Upper lobe of left lung (tissue), 6 donors: Measurements from ENCODE around the gene TCP11L1. TPM values are rescaled to one million over a fixed set of nuclear protein-coding genes. Genes with fewer than 3 reads are reported as not detected.

Source experiments
- ATAC-seq, 2 donors: fragments of 200-7000 bp; cut with Tn5 transposase; one replicate each; pipeline ENCODE4 v1.9.1; 2022; ENCODE audit warnings: mild to moderate bottlenecking in 2 of 2, moderate library complexity in 2 of 2; ENCODE audit not compliant: low FRiP score in 2 of 2
- DNase-seq, 2 donors: peaks; one replicate each; pipeline ENCODE4 v3.0.0-alpha.2; 2019 to 2020
- H3K27ac ChIP-seq, 4 donors: fragments of 200-600 bp; sonication (generic); one replicate each; pipeline ENCODE4 v1.5.1; 2016 to 2019
- H3K27me3 ChIP-seq, 4 donors: fragments of 200-600 bp; sonication (generic); one replicate each; pipeline ENCODE4 v1.5.1; 2017 to 2019
- H3K36me3 ChIP-seq, 4 donors: fragments of 200-600 bp; sonication (generic); one replicate each; pipeline ENCODE4 v1.5.1; 2016 to 2019
- H3K4me1 ChIP-seq, 4 donors: fragments of 200-600 bp; sonication (generic); one replicate each; pipeline ENCODE4 v1.5.1; 2018 to 2019
- H3K4me3 ChIP-seq, 4 donors: fragments of 200-600 bp; sonication (generic); one replicate each; pipeline ENCODE4 v1.5.1; 2017 to 2019; ENCODE audit warnings: mild to moderate bottlenecking in 2 of 4, moderate library complexity in 1 of 4
- H3K9me3 ChIP-seq, 4 donors: fragments of 200-600 bp; sonication (generic); one replicate each; pipeline ENCODE4 v1.5.1; 2018 to 2019
- EP300 ChIP-seq, 4 donors: sonication (generic); formaldehyde crosslinking; IDR thresholded peaks; one replicate each; pipeline ENCODE4 v1.5.1; 2017; ENCODE audit warnings: antibody characterized with exemption in 4 of 4, control low read depth in 2 of 4
- POLR2A ChIP-seq, 4 donors: fragments of 450-650 bp; IDR thresholded peaks; one replicate each; pipeline ENCODE4 v1.5.1; 2016 to 2017; ENCODE audit warnings: antibody characterized with exemption in 4 of 4, mild to moderate bottlenecking in 2 of 4
- POLR2AphosphoS5 ChIP-seq, 2 donors: sonication (generic); formaldehyde crosslinking; IDR thresholded peaks; one replicate each; pipeline ENCODE4 v1.5.1; 2017; ENCODE audit warnings: antibody characterized with exemption in 2 of 2
- WGBS, 2 donors: methylation state at CpG; one replicate each; pipeline ENCODE4 v1.1.5; 2017 to 2018; 5-methylcytosine and 5-hydroxymethylcytosine counted together
- total RNA-seq, 6 donors: library from RNA; depleted of rRNA in 4 of 6; stranded (reverse); fragments of >200 nt in 4 of 6; gene quantifications; one replicate each; pipeline versions ENCODE4 v1.1.0 to v1.2.1, GENCODE V29; 2016 to 2021
- TF ChIP-seq, protein P1 (sequence below), 6 experiments: fragments of 450-650 bp in 4 of 6; fragments of 200-600 bp in 2 of 6; sonication (generic) in 2 of 6; IDR thresholded peaks; one replicate each; pipeline ENCODE4 v1.5.1; 2016 to 2019; ENCODE audit warnings: antibody characterized with exemption in 6 of 6
- donor health status: DM: no; HTN: no; CAD: no; lungs with moderate emphysema.
- donor health status: DM: no; HTN: yes; CAD: no; lungs with severe emphysema.

Gene TCP11L1
- total RNA-seq, 6 donors from 2014 or later, result 10.3 to 40.5 (median 19.4) TPM

DNA sequence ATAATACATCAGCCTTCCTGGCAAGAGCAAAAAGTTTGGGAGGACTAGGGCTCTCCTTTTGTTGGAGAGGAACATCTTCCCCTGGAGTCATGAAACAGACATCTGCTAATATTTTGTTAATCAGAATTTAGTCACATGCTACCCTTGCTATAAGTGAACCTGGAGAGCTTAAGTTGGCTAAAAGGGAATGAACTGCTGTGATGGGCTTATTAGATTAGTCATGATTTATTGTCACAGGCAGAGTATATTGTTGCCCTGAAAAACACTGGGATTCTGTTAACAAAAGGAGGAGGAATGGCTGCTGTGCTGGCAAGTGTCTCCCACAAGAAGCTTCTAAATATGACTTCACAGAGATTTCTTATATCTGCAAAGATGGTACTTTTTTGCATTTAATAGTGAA is 16.0 kb downstream of the TCP11L1 start:
- Histone ChIP-seq H3K4me3 (no peak overlapping the region), H3K27me3 (no peaks in the 10 kb centered on the region), H3K9me3 (no peaks in the 10 kb centered on the region), H3K36me3 (peaks cover 4 to 42% (median 15%) of the 10 kb centered on the region in 4 donors), H3K4me1 (no peaks in the 10 kb centered on the region), H3K27ac (no peak overlapping the region)
- DNase-seq, result no peak
- no peak for ATAC-seq
- TF ChIP-seq EP300 (IDR thresholded peaks at IDR 0.05) (no peak), POLR2AphosphoS5 (IDR thresholded peaks at IDR 0.05) (no peak), POLR2A (IDR thresholded peaks at IDR 0.05) (no peak)

GRCh38 chr11:33057284-33057683 is 17.9 kb downstream of the TCP11L1 start:
- Histone ChIP-seq H3K9me3 (no peaks in the 10 kb centered on the region), H3K4me1 (no peaks in the 10 kb centered on the region), H3K4me3 (no peak overlapping the region), H3K27ac (no peak overlapping the region), H3K27me3 (no peaks in the 10 kb centered on the region), H3K36me3 (peaks cover 9 to 61% (median 26%) of the 10 kb centered on the region in 4 donors)
- 83 to 90% methylated on average over 1 of the region's 1 CpG for WGBS, 2 donors
- DNase-seq (no peak), ATAC-seq (no peak)
- TF ChIP-seq EP300 (IDR thresholded peaks at IDR 0.05), result no peak
- TF ChIP-seq POLR2A (IDR thresholded peaks at IDR 0.05), result no peak
- TF ChIP-seq, protein P1, sequence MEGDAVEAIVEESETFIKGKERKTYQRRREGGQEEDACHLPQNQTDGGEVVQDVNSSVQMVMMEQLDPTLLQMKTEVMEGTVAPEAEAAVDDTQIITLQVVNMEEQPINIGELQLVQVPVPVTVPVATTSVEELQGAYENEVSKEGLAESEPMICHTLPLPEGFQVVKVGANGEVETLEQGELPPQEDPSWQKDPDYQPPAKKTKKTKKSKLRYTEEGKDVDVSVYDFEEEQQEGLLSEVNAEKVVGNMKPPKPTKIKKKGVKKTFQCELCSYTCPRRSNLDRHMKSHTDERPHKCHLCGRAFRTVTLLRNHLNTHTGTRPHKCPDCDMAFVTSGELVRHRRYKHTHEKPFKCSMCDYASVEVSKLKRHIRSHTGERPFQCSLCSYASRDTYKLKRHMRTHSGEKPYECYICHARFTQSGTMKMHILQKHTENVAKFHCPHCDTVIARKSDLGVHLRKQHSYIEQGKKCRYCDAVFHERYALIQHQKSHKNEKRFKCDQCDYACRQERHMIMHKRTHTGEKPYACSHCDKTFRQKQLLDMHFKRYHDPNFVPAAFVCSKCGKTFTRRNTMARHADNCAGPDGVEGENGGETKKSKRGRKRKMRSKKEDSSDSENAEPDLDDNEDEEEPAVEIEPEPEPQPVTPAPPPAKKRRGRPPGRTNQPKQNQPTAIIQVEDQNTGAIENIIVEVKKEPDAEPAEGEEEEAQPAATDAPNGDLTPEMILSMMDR (IDR thresholded peaks at IDR 0.05), result no peak
- TF ChIP-seq POLR2AphosphoS5 (IDR thresholded peaks at IDR 0.05), result no peak

DNA sequence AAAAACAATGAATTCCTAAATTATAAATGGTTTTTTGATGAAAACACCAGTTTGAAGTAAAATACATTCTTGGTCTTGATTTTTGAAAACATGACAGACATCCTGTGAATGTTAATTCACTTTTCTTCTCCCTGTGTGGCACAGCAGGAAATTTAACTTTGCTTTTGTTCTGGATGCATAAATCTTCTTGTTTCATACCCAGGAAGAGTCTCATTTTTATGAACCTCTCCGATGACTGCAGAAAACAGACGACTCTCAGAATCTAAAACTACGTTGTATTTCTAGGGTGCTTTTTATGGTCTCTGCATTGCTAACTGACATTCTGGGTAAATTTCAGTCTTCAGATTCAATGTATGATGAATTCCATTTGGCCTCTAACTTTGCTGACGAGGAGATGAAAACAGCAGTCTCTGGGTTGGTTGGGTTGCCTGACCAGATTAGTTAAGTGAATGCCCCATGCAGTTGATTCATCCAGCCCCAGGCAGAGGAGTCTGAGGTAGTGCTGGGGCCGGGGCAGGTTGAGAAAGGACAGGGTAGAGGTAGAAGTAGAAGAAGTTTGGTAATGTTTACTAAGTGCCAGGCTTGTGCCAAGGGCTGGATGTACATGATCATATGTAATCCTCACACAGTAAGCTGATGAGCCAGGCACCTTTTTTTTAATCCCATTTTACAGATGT is 20.1 kb downstream of the TCP11L1 start:
- Histone ChIP-seq H3K4me3 (no peak overlapping the region), H3K36me3 (peaks cover 9 to 67% (median 32%) of the 10 kb centered on the region in 4 donors), H3K27ac (no peak overlapping the region), H3K9me3 (no peaks in the 10 kb centered on the region), H3K4me1 (peaks cover 0 to 4% (median 0%) of the 10 kb centered on the region in 4 donors), H3K27me3 (no peaks in the 10 kb centered on the region)
- TF ChIP-seq EP300 (IDR thresholded peaks at IDR 0.05) (no peak), POLR2AphosphoS5 (IDR thresholded peaks at IDR 0.05) (no peak), POLR2A (IDR thresholded peaks at IDR 0.05) (no peak)
- TF ChIP-seq, protein P1 (IDR thresholded peaks at IDR 0.05), result no peak
- DNase-seq (no peak), ATAC-seq (no peak)
- 83 to 87% methylated on average over 5 of the region's 5 CpGs for whole genome bisulfite sequencing, 2 donors

DNA sequence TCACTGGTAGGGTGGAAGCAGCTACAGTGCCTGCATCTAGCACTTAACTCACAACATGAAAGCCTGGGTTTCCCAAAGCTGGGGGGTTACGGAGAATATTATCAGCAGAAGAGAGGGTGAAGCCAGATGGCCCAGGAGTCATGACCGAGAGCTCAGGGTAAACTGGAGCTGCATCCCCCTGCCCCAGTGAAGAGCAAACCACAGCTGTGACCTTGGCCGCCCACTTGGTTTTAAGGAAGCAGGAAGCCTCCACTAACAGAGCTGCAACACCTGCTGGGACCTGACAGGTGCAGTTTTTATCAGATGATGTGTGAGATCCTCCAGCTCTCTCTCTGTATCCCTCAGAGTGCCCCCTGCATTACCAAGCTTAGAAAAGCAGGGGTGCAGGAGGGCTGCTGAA is 20.9 kb downstream of the TCP11L1 start:
- DNase-seq (no peak), ATAC-seq (peak in 1 of 2 donors; percentile 16)
- 92 to 100% methylated on average over 1 to 3 of the region's 3 CpGs for WGBS, 2 donors
- TF ChIP-seq EP300 (IDR thresholded peaks at IDR 0.05) (no peak), POLR2AphosphoS5 (IDR thresholded peaks at IDR 0.05) (no peak)
- Histone ChIP-seq H3K36me3 (peaks cover 5 to 67% (median 32%) of the 10 kb centered on the region in 4 donors), H3K27me3 (no peaks in the 10 kb centered on the region), H3K4me1 (peaks cover 0 to 4% (median 0%) of the 10 kb centered on the region in 4 donors), H3K4me3 (no peak overlapping the region), H3K27ac (no peak overlapping the region), H3K9me3 (no peaks in the 10 kb centered on the region)

- peaks cover 5 to 77% (median 40%) of the 10 kb centered on the region in 4 donors for H3K36me3 ChIP-seq
- no peaks in the 10 kb centered on the region for H3K9me3 ChIP-seq
- H3K27me3 ChIP-seq, result no peaks in the 10 kb centered on the region
- 81 to 83% methylated on average over 5 of the region's 5 CpGs for WGBS, 2 donors
- TF ChIP-seq, protein P1 (IDR thresholded peaks at IDR 0.05), result no peak
- TF ChIP-seq POLR2A (IDR thresholded peaks at IDR 0.05) (no peak), EP300 (IDR thresholded peaks at IDR 0.05) (no peak), POLR2AphosphoS5 (IDR thresholded peaks at IDR 0.05) (no peak)
- H3K4me3 ChIP-seq, result no peak overlapping the region
- ATAC-seq, result no peak
- peaks cover 0 to 4% (median 0%) of the 10 kb centered on the region in 4 donors for H3K4me1 ChIP-seq
- DNase-seq, result no peak
- no peak overlapping the region for H3K27ac ChIP-seq
These were observed 22.8 kb downstream of the TCP11L1 start for GRCh38 chr11:33062137-33062536.
